ENCODE results near the gene NAV2.

Gene NAV2

GRCh38 chr11:19790831-19791552 is 78.4 kb downstream of the NAV2 start:
- peak; percentile 20 for DNase-seq (ENCODE audit: low read depth)
- TF ChIP-seq CTCF (IDR thresholded peaks at IDR 0.05; ENCODE audit: insufficient read depth, low read depth, low read length, missing control alignments), result no peak
- H3K4me3 ChIP-seq (ENCODE audit: low read depth, low read length), result no peak overlapping the region

- no peak for DNase-seq (ENCODE audit: low read depth)
- no peak for TF ChIP-seq CTCF (IDR thresholded peaks at IDR 0.05; ENCODE audit: insufficient read depth, low read depth, low read length, missing control alignments)
- no peak overlapping the region for H3K4me3 ChIP-seq (ENCODE audit: low read depth, low read length)
Measured at GRCh38 chr11:19792510-19792909, 79.9 kb downstream of the NAV2 start.

- no peak for TF ChIP-seq CTCF (IDR thresholded peaks at IDR 0.05; ENCODE audit: insufficient read depth, low read depth, low read length, missing control alignments)
- H3K4me3 ChIP-seq (ENCODE audit: low read depth, low read length), result no peak overlapping the region
- no peak for DNase-seq (ENCODE audit: low read depth)
Measured at GRCh38 chr11:19793326-19793725, 80.7 kb downstream of the NAV2 start.

GRCh38 chr11:19794161-19794560 is 81.5 kb downstream of the NAV2 start:
- H3K4me3 ChIP-seq (ENCODE audit: low read depth, low read length), result no peak overlapping the region
- TF ChIP-seq CTCF (IDR thresholded peaks at IDR 0.05; ENCODE audit: insufficient read depth, low read depth, low read length, missing control alignments), result no peak
- no peak for DNase-seq (ENCODE audit: low read depth)

GRCh38 chr11:19795082-19795481 is 82.4 kb downstream of the NAV2 start:
- no peak for DNase-seq (ENCODE audit: low read depth)
- TF ChIP-seq CTCF (IDR thresholded peaks at IDR 0.05; ENCODE audit: insufficient read depth, low read depth, low read length, missing control alignments), result no peak
- no peak overlapping the region for H3K4me3 ChIP-seq (ENCODE audit: low read depth, low read length)

- peak; percentile 7 for TF ChIP-seq CTCF (IDR thresholded peaks at IDR 0.05; ENCODE audit: insufficient read depth, low read depth, low read length, missing control alignments)
- H3K4me3 ChIP-seq (ENCODE audit: low read depth, low read length), result no peak overlapping the region
- no peak for DNase-seq (ENCODE audit: low read depth)
Measured at GRCh38 chr11:19800162-19800561, 87.5 kb downstream of the NAV2 start.
